ENCODE results near the gene S100B.

- TF ChIP-seq TCF12 (IDR thresholded peaks at IDR 0.05; ENCODE audit: low read depth, low read length) (no peak), CTCF (IDR thresholded peaks at IDR 0.05; ENCODE audit: control extremely low read depth in 1 of 3, insufficient read depth in 1 of 3, low read depth in 1 of 3, low read length in 3 of 3) (no peak), KDM1A (IDR thresholded peaks at IDR 0.05; ENCODE audit: borderline replicate concordance, low read length) (no peak)
These were observed at the start of gene S100B for GRCh38 chr21:46604975-46605766.

All from H1 (cell line).